Erythroblast (primary cell): Measurements from ENCODE around the gene DAPL1.
"Not testable (repeated sequence)": the region's sequence is repeated elsewhere in the genome, so short reads cannot be mapped to it uniquely, and the experiment has no call there.

Source experiments
- GATA1 ChIP-seq: IDR thresholded peaks from 2 replicates; pipeline ENCODE4 v1.6.1; 2011; ENCODE audit warnings: low read depth, mild to moderate bottlenecking, control low read depth, low read length, moderate library complexity
- POLR2A ChIP-seq: IDR thresholded peaks from 2 replicates; pipeline ENCODE4 v1.6.1; 2011; ENCODE audit warnings: mild to moderate bottlenecking, low read length

DNA sequence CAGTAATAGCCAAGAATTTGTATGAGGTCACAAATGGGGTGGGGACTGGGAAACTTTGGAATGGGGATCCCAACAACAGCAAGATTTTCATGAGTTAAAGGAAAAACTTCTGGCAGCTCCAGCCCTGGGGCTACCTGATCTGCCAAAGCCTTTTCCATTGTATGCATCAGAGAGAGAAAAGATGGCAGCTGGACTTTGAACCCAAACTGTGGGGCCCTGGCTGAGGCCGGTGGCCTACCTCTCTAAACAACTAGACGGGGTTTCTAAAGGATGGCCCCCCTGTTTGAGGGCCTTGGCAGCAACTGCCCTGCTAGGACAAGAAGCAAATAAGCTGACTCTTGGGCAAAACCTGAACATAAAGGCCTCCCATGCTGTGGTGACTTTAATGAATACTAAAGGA lies 52.4 kb downstream of the DAPL1 start:
- not testable (repeated sequence) for TF ChIP-seq POLR2A, GATA1
